DLD1 (cell line): ENCODE data around the gene CCDC24.

Experiments
- in situ Hi-C: cut with HindIII; loops from 2 replicates; pipeline ENCODE4 v1.10.0; 2017; ENCODE audit warnings: low sequenced_read_pairs

The CCDC24 gene

DNA sequence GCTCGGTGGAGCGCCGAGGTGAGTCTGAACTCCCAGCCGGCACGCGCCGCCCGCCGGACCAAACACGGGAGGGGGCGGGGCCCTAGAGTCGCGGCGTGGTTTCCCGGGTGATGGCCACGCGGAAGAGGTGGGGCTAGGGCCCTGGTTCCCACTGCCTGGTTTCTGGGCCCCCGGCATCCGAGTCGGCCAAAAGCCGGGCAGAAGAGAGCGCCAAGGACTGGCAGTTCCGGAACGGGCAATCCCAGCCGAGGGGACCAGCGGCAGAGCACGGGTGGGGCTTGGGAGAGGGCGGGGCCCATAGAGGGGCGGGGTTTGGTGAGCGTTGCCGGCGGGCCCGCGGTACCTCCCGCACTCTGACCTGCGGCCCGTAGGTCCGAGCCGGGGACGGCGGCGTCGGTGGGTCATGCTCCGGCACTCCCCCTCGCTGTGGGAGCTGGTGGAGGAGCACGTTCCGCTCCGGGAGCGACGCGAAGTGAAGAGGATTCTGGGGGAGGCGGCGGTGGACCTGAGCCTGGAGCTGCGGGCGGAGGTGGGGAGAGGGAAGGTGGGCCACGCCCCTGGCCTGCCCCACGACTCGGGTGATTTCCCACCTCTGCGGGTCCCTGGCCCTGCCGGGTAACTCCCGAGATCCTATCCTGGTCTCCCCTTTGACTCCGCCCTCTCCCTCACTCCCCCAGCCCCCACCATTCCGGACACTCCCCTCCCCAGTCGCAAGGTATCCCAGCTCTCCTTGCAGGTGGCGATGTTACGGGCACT is at the start of gene CCDC24:
Gene CCDC24, plus strand, starts transcription at position 124 of the 756 bp plus-strand sequence. Its CDS starts 280 bp downstream, at position 404.
- in situ Hi-C loops, result no loop called here

DNA sequence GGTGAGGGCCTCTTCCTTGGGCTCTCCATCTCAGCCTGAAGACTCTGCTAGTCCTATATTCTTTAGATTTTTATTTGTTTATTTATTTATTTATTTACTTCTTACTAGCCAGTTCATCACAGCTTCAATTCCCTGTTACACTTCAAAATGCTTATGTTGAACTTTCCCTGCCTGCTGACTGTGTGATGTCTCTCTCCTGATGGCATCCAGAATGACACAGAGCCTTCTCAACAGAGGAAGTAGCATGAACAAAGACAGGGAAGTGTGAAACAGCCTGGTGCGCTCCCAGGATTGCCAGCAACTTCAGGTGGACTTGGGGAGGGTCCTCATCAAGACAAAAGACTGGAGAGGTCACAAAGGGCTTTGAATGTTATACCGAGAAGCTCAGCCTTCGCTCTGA is 49.0 kb upstream of the CCDC24 start:
- in situ Hi-C loops, result no loop called here

DNA sequence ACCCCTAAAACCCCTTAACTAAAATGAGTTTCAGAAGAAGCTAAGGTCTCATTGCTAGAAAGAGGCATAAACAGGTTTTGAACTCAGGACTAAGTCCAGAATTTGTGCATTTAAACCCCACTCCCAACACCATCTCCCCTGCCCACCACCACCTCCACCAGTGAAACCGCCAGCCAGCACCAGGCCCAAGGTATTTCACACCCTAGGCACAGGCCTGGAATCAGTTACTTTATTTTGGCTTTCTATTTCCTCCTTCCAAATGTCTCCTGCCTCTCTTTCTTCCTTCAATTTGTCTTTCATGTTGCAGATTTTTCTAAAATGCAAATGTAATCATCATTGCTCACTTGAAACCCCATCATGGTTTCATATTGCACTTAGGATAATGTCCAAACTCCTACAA is 46.5 kb upstream of the CCDC24 start:
- in situ Hi-C loops, result no loop called here

DNA sequence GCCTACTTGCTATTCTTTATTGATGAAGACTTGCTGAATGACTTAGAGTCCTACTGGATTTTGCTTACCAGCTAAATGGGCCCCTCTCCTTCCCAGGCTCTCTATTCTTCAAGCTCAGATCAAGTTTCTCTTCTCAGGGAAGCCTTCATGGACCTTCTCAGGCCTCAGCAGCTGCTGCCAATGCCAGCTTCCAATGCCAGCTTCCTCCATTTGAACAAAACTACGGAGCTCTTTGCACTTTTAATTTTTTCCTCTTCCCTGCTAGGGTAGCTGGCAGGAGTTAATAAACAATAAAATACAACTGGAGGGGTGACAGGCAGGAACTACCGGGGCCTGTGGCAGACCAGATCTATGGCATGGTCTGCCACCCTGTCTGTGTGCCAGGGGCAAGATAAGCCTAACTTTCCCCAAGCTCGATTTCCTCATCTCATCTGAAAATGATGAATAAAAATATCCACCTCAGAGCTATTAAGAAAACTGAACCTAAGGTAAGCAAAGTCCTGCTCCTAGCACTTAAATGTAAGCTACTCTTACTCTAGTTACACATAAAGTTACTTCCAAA is 45.6 kb upstream of the CCDC24 start:
- in situ Hi-C loops, result no loop called here

DNA sequence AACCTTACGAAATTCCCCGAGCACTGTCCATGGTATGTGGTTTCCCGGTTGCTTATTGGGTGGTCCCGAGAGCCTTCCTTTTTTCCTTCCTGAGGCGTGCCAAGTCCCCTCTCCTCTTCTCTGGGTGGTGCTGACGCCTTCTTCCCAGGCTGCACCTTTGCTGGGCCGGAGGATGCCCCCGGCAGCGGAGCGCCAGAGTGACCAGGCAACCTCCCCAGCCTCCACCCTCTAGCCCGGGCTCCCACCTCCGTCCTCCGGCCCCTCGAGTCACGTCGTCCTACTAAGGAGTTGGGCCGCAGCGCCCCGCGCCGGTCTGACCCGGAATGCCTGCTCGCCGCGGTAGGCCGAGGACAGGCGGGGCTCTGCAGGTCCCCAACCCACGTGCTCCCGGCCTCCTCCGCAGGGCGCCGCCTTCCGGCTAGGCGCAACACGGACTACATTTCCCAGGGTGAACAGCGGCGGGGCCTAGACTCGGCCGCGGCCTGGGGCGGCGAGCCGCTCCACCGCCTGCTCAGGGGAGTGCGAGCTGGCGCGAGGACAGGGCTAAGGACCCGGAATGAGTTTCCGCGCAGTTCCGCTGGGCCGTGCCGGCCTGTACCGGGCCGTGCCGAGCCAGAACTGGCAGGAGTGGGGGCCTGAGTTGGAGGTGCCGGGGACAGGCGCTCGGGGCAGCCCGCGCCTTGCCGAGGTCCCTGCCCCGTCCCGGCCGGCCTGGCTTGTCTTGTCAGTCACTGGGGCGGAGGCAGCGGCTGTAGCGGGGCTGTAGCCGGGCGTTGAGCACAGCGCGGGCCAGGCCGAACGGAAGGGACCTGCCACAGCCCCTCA is 45.0 kb upstream of the CCDC24 start, which contains the start of gene IPO13:
Gene IPO13, plus strand, starts transcription at position 715 of the 825 bp plus-strand sequence. CDS start 651 bp downstream, outside the sequence.
- in situ Hi-C loops, result no loop called here

DNA sequence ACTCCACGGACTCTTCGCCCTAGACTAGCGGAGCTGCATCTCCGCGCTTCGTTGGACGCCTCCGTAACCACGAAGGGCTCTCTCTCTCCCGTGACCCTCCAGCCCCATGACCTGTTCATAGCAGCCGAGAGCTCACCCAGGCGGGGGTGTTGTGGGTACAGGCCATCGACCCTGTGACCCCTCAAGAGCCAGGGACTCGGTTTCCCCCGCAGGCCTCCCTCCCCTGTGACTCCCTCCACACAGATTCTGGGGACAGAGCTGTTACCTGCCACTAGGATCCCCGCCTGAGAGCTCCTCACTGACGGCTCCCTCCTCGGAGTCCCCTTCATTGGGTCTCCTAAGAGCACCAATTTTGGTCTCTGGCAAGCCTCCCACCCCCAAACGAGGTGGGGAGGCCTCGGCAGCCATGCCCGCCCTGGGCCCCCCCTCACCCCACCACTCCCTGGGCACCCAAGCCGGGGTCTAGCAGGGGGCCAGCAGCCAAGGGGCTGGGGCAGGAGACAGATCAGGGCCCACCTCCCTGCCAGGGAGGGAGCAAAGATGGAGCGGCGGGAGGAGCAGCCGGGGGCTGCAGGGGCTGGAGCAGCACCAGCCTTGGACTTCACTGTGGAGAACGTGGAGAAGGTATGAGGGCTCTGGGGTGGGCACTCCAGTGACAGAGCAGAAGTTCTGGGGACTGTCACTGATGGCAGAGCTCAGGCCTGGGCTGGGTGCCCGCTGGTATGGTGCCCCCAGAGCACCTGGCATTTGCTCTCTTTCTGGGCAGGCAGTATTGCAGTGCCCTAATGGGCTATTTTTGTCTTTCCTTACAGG is 44.1 kb upstream of the CCDC24 start:
- in situ Hi-C loops, result no loop called here

DNA sequence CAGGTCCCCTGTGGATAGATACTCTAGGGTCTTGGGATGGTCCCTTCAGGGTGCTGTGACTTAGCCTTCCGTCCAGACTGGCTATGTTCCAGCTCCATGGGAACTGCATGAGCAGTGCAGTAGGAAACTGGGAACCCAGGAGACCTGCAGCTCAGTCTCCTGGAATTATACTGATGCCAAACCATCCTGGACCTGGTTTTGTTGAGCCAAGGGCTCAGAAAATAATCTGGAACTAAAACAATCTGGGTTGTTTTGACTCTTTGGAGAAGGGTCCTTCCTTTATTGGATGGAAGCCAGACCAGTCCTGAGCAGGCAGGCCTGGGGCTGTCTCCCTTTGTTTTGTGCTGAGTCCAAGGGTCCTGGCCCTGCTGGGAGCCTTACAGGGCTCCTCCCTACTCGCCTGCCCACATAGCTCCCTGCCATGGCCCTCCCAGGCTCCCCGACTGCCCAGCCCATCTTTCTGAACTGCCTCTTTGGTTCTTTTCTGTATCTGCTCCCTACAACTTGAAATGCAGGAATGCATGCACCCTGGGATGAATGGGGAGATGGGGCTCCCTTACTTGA is 43.4 kb upstream of the CCDC24 start:
- in situ Hi-C loops, result no loop called here

DNA sequence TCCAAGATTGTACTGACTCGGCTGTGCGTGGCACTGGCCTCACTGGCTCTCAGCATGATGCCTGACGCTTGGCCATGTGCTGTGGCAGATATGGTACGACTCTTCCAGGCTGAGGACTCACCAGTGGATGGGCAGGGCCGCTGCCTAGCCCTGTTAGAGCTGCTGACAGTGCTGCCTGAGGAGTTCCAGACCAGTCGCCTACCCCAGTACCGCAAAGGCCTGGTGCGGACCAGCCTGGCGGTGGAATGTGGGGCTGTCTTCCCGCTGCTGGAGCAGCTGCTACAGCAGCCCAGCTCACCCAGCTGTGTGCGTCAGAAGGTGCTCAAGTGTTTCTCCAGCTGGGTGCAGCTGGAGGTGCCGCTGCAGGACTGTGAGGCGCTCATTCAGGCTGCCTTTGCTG is 41.7 kb upstream of the CCDC24 start:
- in situ Hi-C loops, result loop anchor here (5.0 kb wide), 1 partner anchor 187 kb away; no protein-coding TSS in a partner anchor

DNA sequence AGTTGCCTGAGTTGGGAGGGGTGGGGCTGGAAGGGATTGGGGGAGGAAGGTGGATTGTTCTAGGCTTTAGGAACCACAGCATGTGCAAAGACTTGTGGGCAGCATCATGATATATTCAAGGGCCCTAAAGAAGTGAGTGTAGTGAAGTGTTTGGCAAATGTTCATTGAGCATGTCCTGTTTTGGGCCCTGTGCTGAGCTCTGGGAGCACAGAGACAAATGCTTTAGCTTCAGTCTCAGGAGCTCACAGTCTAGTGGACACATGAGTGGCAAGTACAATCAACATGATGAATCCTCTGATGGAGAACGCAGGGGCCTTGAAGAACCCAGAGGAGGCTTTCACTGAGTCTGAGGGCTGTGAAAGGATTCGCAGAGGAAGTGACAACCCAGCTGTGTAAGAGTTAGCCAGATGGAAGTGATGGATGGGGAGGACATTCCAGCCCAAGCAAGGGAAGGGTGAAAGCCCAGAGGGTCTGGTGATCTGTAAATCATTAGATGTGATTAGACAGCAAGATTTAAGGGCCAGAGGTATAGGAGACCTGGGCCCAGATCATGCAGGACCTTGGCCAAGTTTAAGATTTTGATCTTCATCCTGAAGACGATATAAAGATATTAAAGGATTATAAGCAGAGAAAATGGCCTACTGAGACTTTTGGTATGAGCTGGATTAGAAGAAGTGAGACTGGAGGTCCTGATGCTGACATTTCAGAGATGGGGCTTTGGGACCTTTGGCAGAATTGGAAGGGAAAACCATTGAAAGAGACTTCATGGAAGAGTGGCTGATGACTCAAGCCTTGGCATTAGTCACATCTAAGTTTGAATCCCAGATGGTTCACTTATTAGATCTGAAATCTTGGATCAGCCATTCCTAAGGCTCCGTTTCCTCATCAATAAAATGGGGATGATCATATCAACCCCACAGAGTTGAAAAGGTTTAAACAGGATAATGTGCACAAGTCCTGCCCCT is 40.1 kb upstream of the CCDC24 start:
- in situ Hi-C loops, result loop anchor here (5.0 kb wide), 1 partner anchor 189 kb away; no protein-coding TSS in a partner anchor

DNA sequence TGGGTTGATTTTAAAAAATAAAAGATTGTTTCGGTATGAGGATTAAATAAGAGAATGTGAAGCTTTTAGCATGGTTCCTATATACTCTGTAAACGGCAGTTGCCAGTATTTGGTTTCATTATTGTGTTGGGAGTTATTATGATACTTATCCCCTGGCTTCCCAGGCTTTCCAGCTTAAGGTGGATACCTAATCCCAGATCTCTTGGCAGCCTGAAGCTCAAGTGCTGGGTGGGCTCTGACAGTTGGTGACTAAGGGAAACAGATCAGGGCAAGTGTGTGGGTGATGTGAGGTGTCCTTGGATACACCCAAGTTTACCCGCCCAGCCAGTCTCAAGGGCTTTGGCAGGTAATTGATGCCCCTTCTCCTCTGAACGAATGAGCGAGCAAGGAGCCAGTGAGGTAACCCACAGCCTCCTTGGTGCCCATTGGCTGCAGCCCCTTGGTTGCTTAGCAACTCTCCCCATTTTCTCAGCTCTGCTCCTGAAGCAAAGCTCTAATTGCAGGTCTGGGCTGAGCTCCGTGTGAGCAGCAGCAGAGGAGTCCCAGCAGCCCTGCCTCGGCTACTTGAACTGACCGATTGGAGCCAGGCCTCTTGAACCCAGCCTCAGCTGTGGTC is 38.6 kb upstream of the CCDC24 start:
- in situ Hi-C loops, result loop anchor here (5.0 kb wide), 1 partner anchor 191 kb away; no protein-coding TSS in a partner anchor

DNA sequence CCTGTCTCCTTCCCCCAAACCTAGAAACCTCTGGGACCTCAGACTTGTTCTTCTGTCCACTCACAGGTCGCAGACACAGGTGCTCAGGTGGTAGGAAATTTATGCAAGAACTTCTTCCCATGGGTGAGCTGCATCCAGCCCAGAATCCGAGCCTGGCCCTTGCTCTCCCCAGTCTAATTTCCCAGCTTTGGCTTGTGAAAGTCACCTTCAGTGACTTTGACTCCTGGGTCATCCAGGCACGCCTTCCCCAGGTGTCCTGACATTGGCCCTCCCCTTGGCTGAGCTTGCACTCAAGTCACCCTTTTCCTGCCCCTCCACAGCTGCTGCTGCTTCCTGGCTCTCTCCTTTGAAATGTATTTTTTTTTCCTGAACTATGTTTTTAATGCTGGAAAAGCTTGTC is 38.0 kb upstream of the CCDC24 start:
- in situ Hi-C loops, result loop anchor here (5.0 kb wide), 1 partner anchor 191 kb away; no protein-coding TSS in a partner anchor

DNA sequence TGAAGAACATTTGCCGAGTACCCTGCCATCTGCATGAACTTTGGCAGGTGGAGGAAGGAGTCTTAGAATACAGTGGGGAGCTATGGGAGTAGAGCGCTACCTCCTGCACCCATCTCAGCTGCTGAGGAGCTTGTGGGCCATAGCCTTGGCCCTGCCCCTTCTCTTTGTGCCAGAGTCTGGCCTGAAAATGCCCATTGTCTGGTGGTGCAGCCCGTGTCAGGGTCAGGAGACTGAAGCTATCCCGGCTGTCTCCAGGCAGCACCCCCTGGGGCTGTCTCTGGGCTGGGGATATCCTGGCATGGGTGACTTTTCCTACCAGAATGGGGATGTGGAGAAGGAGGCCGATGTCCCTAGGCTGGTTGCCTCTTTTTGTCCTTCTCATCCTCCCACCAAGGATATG is 37.4 kb upstream of the CCDC24 start:
- in situ Hi-C loops, result loop anchor here (5.0 kb wide), 1 partner anchor 192 kb away; no protein-coding TSS in a partner anchor

DNA sequence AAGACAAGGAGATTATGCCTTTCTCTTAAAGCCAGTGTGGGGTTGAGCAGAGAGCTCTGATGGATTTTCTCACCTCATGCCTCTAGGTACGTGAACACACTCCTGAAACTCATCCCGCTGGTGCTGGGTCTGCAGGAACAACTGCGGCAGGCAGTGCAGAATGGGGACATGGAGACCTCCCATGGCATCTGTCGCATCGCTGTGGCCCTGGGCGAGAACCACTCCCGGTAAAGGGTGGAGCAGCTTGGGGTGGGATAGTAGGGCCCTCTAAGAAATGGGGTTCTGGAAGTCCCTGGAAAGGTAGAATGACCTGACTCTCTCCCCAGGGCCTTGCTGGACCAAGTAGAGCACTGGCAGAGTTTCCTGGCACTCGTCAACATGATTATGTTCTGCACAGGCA is 35.2 kb upstream of the CCDC24 start:
- in situ Hi-C loops, result no loop called here

DNA sequence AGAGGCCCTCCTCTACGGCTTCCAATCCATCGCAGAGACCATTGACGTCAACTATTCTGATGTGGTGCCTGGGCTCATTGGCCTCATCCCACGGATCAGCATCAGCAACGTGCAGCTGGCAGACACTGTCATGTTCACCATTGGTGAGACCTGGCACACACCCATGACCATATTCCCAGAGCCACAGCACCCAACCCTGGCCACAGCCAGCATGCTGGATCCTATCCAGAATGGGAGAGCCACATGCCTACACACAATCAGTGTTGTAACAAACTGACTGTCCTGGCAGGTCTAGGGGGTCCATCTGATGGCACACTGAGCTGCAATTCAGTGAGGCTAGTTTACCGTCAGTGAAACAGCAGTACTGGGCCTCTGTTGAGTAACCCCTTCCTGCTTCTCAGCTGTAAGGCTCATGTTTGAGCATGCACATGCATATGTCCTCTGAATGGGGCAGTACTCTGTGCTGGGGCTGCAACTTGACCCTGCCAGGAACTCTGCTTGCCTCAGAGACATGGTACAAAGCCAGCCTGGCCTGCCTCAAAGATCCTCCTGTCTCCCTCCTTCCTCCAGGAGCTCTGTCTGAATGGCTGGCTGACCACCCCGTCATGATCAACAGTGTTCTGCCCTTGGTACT is 33.9 kb upstream of the CCDC24 start:
- in situ Hi-C loops, result no loop called here

DNA sequence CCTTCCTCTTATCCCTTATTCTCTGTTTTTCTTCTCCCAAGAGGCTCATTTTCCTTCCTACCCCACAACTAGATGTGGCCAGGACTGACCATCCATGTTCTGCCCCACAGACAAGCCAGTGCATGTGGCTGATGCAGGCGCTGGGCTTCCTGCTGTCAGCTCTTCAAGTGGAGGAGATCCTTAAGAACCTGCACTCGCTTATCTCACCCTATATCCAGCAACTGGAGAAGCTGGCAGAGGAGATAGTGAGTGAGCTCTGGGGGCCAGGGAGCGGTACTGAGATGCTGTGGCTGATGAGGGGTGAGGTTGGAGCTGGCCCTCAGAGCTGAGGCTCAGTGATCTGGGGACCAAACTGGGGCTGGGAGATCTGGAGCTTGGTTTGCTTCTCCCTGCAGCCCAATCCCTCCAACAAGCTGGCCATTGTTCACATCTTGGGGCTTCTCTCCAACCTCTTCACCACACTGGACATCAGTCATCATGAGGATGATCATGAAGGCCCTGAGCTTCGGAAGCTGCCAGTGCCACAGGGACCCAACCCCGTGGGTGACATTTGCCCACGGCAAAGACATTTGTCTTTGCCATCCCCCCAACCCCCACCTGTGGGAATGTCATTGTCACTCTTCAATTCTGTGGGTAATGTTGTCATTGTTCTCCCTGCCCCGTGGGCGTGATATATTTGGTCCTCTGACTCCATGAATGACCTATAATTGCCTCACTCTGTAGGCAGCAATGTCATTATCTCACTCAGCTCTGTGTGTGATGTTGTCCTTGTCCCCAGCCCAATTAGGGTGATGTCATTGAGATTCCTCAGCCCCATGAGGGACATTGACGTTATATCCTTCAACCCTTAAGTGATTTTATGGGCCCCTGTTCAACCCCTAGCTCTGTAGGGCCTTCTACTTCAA is 32.8 kb upstream of the CCDC24 start:
- in situ Hi-C loops, result no loop called here

DNA sequence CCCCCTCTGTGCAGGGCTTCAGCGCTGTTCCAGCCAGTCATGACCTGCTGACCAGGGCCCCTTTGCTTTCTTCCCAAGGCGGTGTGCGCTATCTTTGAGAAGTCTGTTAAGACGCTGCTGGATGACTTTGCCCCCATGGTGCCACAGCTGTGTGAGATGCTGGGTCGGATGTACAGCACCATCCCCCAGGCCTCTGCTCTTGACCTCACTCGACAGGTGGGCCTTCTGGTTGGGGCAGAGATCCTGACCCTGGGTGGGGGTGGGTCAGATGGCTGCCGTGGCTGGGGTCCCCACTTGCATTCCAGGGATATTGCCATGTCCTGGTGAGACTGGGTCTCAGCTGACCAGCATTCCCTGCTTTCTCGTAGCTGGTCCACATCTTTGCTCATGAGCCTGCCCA is 30.6 kb upstream of the CCDC24 start:
- in situ Hi-C loops, result no loop called here

DNA sequence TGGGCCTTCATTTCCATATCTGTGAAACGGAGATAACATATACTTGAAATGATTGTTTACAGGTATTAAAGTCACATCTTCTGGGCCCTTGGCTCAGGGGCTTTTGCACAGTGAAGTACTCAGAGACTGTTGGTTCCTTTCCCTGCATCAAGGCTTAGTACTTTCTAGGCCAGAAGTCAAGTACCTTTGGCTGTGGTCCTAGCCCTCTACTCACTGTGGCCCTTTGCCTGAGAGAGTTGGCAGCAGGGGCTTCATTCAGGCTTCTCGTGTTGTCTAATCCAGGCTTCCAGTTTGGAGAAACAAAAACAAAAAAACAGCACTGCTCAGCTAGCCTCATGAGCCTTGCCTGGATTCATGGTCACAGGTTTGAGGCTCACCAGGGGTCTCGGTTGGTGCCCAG is 29.7 kb upstream of the CCDC24 start:
- in situ Hi-C loops, result no loop called here
